ENCODE data around the gene CAPN14. TPM values are rescaled to one million over a fixed set of nuclear protein-coding genes. Genes with fewer than 3 reads are reported as not detected.

CAPN14 gene
- total RNA-seq, 1 experiment from 2014 or later: not detected

- H3K9me2 ChIP-seq (replicated peaks; ENCODE audit: low read length): no peaks in the 10 kb centered on the region
- DNase-seq: no peak
- H3K4me3 ChIP-seq (ENCODE audit: low read length): no peak overlapping the region
- peaks cover 10% of the 10 kb centered on the region; the same call in 1 of the 2 replicates for H3K79me2 ChIP-seq (ENCODE audit: low read length)
- ChIA-PET POLR2A (ENCODE audit: unreplicated experiment) (no interaction called here), CTCF (no interaction called here)
- H3K27me3 ChIP-seq (ENCODE audit: low read length): peaks cover 11% of the 10 kb centered on the region; the same call in 1 of the 2 replicates
- H4K20me1 ChIP-seq (ENCODE audit: low read length): no peaks in the 10 kb centered on the region
- H3K36me3 ChIP-seq (ENCODE audit: low read depth, low read length): no peaks in the 10 kb centered on the region
- no peak overlapping the region for H3K27ac ChIP-seq (ENCODE audit: low read length)
- H3K9ac ChIP-seq (ENCODE audit: low read length): no peak overlapping the region
- ATAC-seq: no peak
- H3K4me2 ChIP-seq (ENCODE audit: low read length): no peak overlapping the region
- no peak overlapping the region for H2AFZ ChIP-seq (ENCODE audit: low read length)
- intact Hi-C loops (cut with micrococcal nuclease): no loop called here
- no TSS peak for BruUV-seq (replicated peaks)
- H3K4me1 ChIP-seq (ENCODE audit: insufficient read depth, low read length): peaks cover 20% of the 10 kb centered on the region
- TF ChIP-seq CTCF (conservative IDR thresholded peaks at IDR 0.05; ENCODE audit: low read depth, low read length) (no peak), EZH2phosphoT487 (IDR thresholded peaks at IDR 0.05; ENCODE audit: borderline replicate concordance, low read length) (no peak), EZH2 (IDR thresholded peaks at IDR 0.05; ENCODE audit: low read length, unreplicated experiment) (no peak)
- H3F3A ChIP-seq (ENCODE audit: low read length, unreplicated experiment): no peaks in the 10 kb centered on the region
- H3K9me3 ChIP-seq (ENCODE audit: low read length): no peaks in the 10 kb centered on the region
Observed at GRCh38 chr2:31129375-31130171, 87.7 kb downstream of the CAPN14 start.

GRCh38 chr2:31127931-31128330 lies 89.4 kb downstream of the CAPN14 start:
- intact Hi-C loops (cut with micrococcal nuclease): no loop called here
- Histone ChIP-seq H3K9me2 (replicated peaks; ENCODE audit: low read length) (no peaks in the 10 kb centered on the region), H3K4me3 (ENCODE audit: low read length) (no peak overlapping the region), H3K36me3 (ENCODE audit: low read depth, low read length) (no peaks in the 10 kb centered on the region), H3K27me3 (ENCODE audit: low read length) (peaks cover 4% of the 10 kb centered on the region; the same call in 1 of the 2 replicates), H3K79me2 (ENCODE audit: low read length) (0 out of 2 replicates have a peak, but pooled peaks cover 5% of the 10 kb centered on the region), H3K4me1 (ENCODE audit: insufficient read depth, low read length) (peaks cover 18% of the 10 kb centered on the region), H3K4me2 (ENCODE audit: low read length) (no peak overlapping the region), H3K27ac (ENCODE audit: low read length) (no peak overlapping the region), H3F3A (ENCODE audit: low read length, unreplicated experiment) (no peaks in the 10 kb centered on the region), H3K9ac (ENCODE audit: low read length) (no peak overlapping the region), H4K20me1 (ENCODE audit: low read length) (no peaks in the 10 kb centered on the region), H3K9me3 (ENCODE audit: low read length) (no peaks in the 10 kb centered on the region), H2AFZ (ENCODE audit: low read length) (no peak overlapping the region)
- ATAC-seq: no peak
- CTCF ChIA-PET: no interaction called here
- DNase-seq: no peak
- POLR2A ChIA-PET (ENCODE audit: unreplicated experiment): no interaction called here
- BruUV-seq (replicated peaks): no TSS peak
- no peak for TF ChIP-seq CTCF (conservative IDR thresholded peaks at IDR 0.05; ENCODE audit: low read depth, low read length)
- no peak for TF ChIP-seq EZH2phosphoT487 (IDR thresholded peaks at IDR 0.05; ENCODE audit: borderline replicate concordance, low read length)
- no peak for TF ChIP-seq EZH2 (IDR thresholded peaks at IDR 0.05; ENCODE audit: low read length, unreplicated experiment)

Measured in PC-3 (cell line).